Activated CD4-positive, alpha-beta T cell treated with anti-CD3 and anti-CD28 coated beads, Interleukin-10, Interleukin-2, amounts not matched to agents 100 ng/mL and 50 ng/mL, durations not matched to agents 16 hours and 8 hours (primary cell): Measurements from ENCODE around the gene ZBTB7B.

Experiments
- DNase-seq: peaks from one replicate; pipeline ENCODE4 v3.0.0-alpha.2; 2020

Gene ZBTB7B

GRCh38 chr1:155063550-155064110, 61.0 kb downstream of the ZBTB7B start, which contains the start of gene EFNA4:
EFNA4 (plus strand) TSS chr1:155063740; CDS start chr1:155063824, 84 bp downstream.
- peak; percentile 89 for DNase-seq

DNA sequence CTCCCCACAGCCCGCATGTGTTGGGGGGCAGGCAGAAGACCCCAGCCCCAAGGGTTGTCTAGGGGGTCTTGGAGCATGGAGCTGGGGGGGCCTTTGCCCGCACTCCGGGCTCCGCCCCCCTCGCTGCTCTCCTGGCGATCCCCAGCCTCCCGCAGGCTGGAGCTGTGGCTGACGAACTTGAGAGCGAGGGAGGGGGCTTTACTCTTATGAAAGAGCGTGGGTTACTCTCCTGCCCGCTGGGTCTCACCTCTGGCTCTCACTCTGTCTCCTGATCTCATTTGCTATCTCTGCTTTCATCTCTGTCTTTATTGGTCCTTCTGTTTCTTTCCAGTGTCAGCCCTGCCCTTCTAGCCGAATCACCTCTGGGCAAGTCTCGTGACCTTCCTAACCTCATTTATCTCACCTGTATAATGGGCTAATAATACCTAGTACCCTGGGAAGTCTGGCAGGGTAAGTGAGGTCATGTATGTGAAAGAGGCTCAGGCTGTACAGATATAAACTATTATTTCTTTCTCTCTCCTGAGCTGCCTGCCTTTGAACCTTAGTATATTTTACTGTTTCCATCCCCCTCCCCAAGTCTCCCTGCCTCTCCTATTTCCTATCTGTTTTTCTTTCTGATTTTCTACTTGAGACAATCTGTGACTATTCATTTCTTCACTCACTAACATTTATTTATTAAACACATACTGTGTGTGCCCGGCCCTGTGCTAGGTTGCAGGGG, 61.7 kb downstream of the ZBTB7B start:
- no peak for DNase-seq

DNA sequence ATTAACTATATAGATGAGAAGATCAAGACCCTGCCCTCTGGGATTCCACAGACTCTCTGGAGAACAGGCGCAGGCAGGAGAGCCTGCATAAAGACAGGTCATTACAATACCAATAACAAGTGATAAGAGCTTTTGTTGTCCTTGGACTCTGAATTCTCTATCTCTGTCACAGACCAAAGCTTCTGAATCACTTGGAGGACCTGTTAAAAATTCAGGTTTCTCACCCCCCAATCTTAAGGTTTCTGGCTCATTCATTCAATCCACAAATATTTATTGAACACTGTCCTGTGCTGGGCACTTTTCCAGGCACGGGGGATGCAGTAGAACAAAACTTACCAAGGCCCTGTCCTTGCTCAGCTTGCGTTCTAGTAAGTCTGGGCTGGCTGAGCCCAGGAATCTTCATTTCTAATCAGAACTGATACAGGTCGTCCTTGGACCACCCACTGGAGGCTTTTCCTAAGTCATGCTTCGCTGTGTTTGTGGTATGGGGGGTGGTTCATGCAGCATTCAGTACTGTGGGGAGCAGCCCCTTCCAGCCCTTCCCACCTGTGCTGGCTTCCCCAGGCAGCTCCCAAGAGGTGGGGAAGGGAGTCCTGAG, 62.3 kb downstream of the ZBTB7B start:
- no peak for DNase-seq

GRCh38 chr1:155066777-155067176, 64.2 kb downstream of the ZBTB7B start:
- DNase-seq = no peak
